Measurements from ENCODE around the gene MAST4. TPM values are rescaled to one million over a fixed set of nuclear protein-coding genes. Genes with fewer than 3 reads are reported as not detected.

MAST4 gene
- total RNA-seq, 2 experiments from 2014 or later, result 1.3 to 21.9 TPM

- H3K9me2 ChIP-seq (ENCODE audit: insufficient read depth, low read length), result no peaks in the 10 kb centered on the region
- TF ChIP-seq CTCF (conservative IDR thresholded peaks at IDR 0.05; ENCODE audit: low read length) (no peak), EZH2phosphoT487 (IDR thresholded peaks at IDR 0.05; ENCODE audit: borderline replicate concordance, low read depth, low read length) (no peak)
- no peaks in the 10 kb centered on the region for H3K36me3 ChIP-seq (ENCODE audit: insufficient read depth, low read length)
- H3K27ac ChIP-seq (ENCODE audit: low read depth, low read length, poor library complexity, severe bottlenecking), result no peak overlapping the region
- DNase-seq (ENCODE audit: low spot score), result no peak
- no peaks in the 10 kb centered on the region for H4K20me1 ChIP-seq (ENCODE audit: insufficient read depth, low read length)
- H3K9me3 ChIP-seq (ENCODE audit: low read length), result no peaks in the 10 kb centered on the region
- H3K79me2 ChIP-seq (ENCODE audit: insufficient read depth, low read depth, low read length), result no peaks in the 10 kb centered on the region
- no peak overlapping the region for H2AFZ ChIP-seq (ENCODE audit: low read length)
- no peaks in the 10 kb centered on the region for H3K4me1 ChIP-seq (ENCODE audit: insufficient read depth, low read length, poor library complexity, severe bottlenecking)
- H3K4me2 ChIP-seq (ENCODE audit: low read length), result no peak overlapping the region
- POLR2A ChIA-PET, result no interaction called here
- CTCF ChIA-PET (ENCODE audit: unreplicated experiment), result no interaction called here
- H3K4me3 ChIP-seq (ENCODE audit: low read depth, low read length, poor library complexity, severe bottlenecking), result no peak overlapping the region
- intact Hi-C loops (cut with micrococcal nuclease; ENCODE audit: unreplicated experiment), result no loop called here
- BruUV-seq (replicated peaks), result no TSS peak
Measured at GRCh38 chr5:67129768-67130167, 533.6 kb downstream of the MAST4 start.

GRCh38 chr5:67133217-67133616 lies 537.0 kb downstream of the MAST4 start:
- DNase-seq (ENCODE audit: low spot score), result no peak
- intact Hi-C loops (cut with micrococcal nuclease; ENCODE audit: unreplicated experiment), result no loop called here
- CTCF ChIA-PET (ENCODE audit: unreplicated experiment), result no interaction called here
- H3K27ac ChIP-seq (ENCODE audit: low read depth, low read length, poor library complexity, severe bottlenecking), result no peak overlapping the region
- POLR2A ChIA-PET, result interaction anchor here (0.8 kb wide), 1 partner anchor 12 kb away, joined by 3 read pairs; no protein-coding TSS in a partner anchor
- H3K79me2 ChIP-seq (ENCODE audit: insufficient read depth, low read depth, low read length), result no peaks in the 10 kb centered on the region
- H3K9me2 ChIP-seq (ENCODE audit: insufficient read depth, low read length), result no peaks in the 10 kb centered on the region
- no TSS peak for BruUV-seq (replicated peaks)
- TF ChIP-seq CTCF (conservative IDR thresholded peaks at IDR 0.05; ENCODE audit: low read length), result no peak
- TF ChIP-seq EZH2phosphoT487 (IDR thresholded peaks at IDR 0.05; ENCODE audit: borderline replicate concordance, low read depth, low read length), result no peak
- no peaks in the 10 kb centered on the region for H4K20me1 ChIP-seq (ENCODE audit: insufficient read depth, low read length)
- H3K4me1 ChIP-seq (ENCODE audit: insufficient read depth, low read length, poor library complexity, severe bottlenecking), result no peaks in the 10 kb centered on the region
- H3K9me3 ChIP-seq (ENCODE audit: low read length), result no peaks in the 10 kb centered on the region
- no peaks in the 10 kb centered on the region for H3K36me3 ChIP-seq (ENCODE audit: insufficient read depth, low read length)
- H3K4me2 ChIP-seq (ENCODE audit: low read length), result no peak overlapping the region
- no peak overlapping the region for H3K4me3 ChIP-seq (ENCODE audit: low read depth, low read length, poor library complexity, severe bottlenecking)
- no peak overlapping the region for H2AFZ ChIP-seq (ENCODE audit: low read length)

GRCh38 chr5:67133776-67134175 lies 537.6 kb downstream of the MAST4 start:
- no peaks in the 10 kb centered on the region for H3K9me3 ChIP-seq (ENCODE audit: low read length)
- H3K36me3 ChIP-seq (ENCODE audit: insufficient read depth, low read length), result no peaks in the 10 kb centered on the region
- no peak overlapping the region for H3K4me2 ChIP-seq (ENCODE audit: low read length)
- ChIA-PET POLR2A (interaction anchor here (0.8 kb wide), 1 partner anchor 13 kb away, joined by 3 read pairs; no protein-coding TSS in a partner anchor), CTCF (ENCODE audit: unreplicated experiment) (no interaction called here)
- no peak for TF ChIP-seq EZH2phosphoT487 (IDR thresholded peaks at IDR 0.05; ENCODE audit: borderline replicate concordance, low read depth, low read length)
- no peak for TF ChIP-seq CTCF (conservative IDR thresholded peaks at IDR 0.05; ENCODE audit: low read length)
- H4K20me1 ChIP-seq (ENCODE audit: insufficient read depth, low read length), result no peaks in the 10 kb centered on the region
- no peak overlapping the region for H3K4me3 ChIP-seq (ENCODE audit: low read depth, low read length, poor library complexity, severe bottlenecking)
- intact Hi-C loops (cut with micrococcal nuclease; ENCODE audit: unreplicated experiment), result no loop called here
- no peaks in the 10 kb centered on the region for H3K4me1 ChIP-seq (ENCODE audit: insufficient read depth, low read length, poor library complexity, severe bottlenecking)
- no peak overlapping the region for H3K27ac ChIP-seq (ENCODE audit: low read depth, low read length, poor library complexity, severe bottlenecking)
- H3K79me2 ChIP-seq (ENCODE audit: insufficient read depth, low read depth, low read length), result no peaks in the 10 kb centered on the region
- H2AFZ ChIP-seq (ENCODE audit: low read length), result no peak overlapping the region
- no peaks in the 10 kb centered on the region for H3K9me2 ChIP-seq (ENCODE audit: insufficient read depth, low read length)
- DNase-seq (ENCODE audit: low spot score), result no peak
- no TSS peak for BruUV-seq (replicated peaks)
